K562 (cell line): ENCODE results near the gene ACSF3. TPM values are rescaled to one million over a fixed set of nuclear protein-coding genes. Genes with fewer than 3 reads are reported as not detected.

Experiments used
- ATAC-seq: fragments of 200-7000 bp; cut with Tn5 transposase; 3 replicates; pipeline ENCODE4 v1.9.1; 2020; ENCODE audit warnings: moderate library complexity
- BruUV-seq: library from RNA; stranded (reverse); fragments of 400-500 nt; replicated peaks from 2 replicates; lab custom pipeline; 2021; lab: Mats Ljungman, UMichigan
- CTCF ChIA-PET: fragments of 300-600 bp; formaldehyde crosslinking; extraction: SDS; loops from one replicate; lab custom pipeline; 2021; ENCODE audit warnings: low intra/inter-chr PET ratio; lab: Yijun Ruan, JAX
- POLR2A ChIA-PET: fragments of 300-600, 350-650 bp; sonication (Branson Sonifier 250); formaldehyde crosslinking; extraction: SDS; loops from one replicate; lab custom pipeline; 2021; ENCODE audit warnings: antibody characterized with exemption, inconsistent platforms; lab: Yijun Ruan, JAX
- DNase-seq, 4 experiments: peaks; one replicate each; pipeline versions ENCODE4 v3.0.0 to v3.0.0-alpha.2; 2011 to 2018; ENCODE audit warnings: low spot score in 3 of 4, mixed read lengths in 3 of 4; ENCODE audit errors: extremely low read depth in 1 of 4
- FAIRE-seq: peaks from 2 replicates; lab custom pipeline; 2011; peaks lifted over from hg19 to GRCh38; lab: Jason Lieb, UNC
- H2AFZ ChIP-seq: 2 replicates; pipeline ENCODE4 v1.6.0; 2011; ENCODE audit warnings: low read depth, low read length, control low read depth, inconsistent platforms
- H3K27ac ChIP-seq: fragments of 200-600 bp; 3 replicates; pipeline ENCODE4 v1.8.0; 2011; ENCODE audit warnings: low read depth, mild to moderate bottlenecking, control low read depth, inconsistent platforms, low read length, moderate library complexity, mixed read lengths; ENCODE audit errors: extremely low read depth
- H3K27me3 ChIP-seq, 2 experiments: fragments of 300-600 bp in 1 of 2; 2 replicates in 1 of 2; 3 replicates in 1 of 2; pipeline versions ENCODE4 v1.6.0 to v1.8.0; 2011; ENCODE audit warnings: inconsistent platforms in 2 of 2, low read length in 2 of 2, mild to moderate bottlenecking in 1 of 2, mixed read lengths in 1 of 2, moderate library complexity in 1 of 2; ENCODE audit not compliant: control insufficient read depth in 2 of 2, insufficient read depth in 2 of 2
- H3K36me3 ChIP-seq: fragments of 300-600 bp; 3 replicates; pipeline ENCODE4 v1.8.0; 2011; ENCODE audit warnings: mild to moderate bottlenecking, low read length, inconsistent platforms; ENCODE audit not compliant: control insufficient read depth, insufficient read depth
- H3K4me1 ChIP-seq, 2 experiments: fragments of 200-600 bp in 1 of 2; replicated peaks in 1 of 2; 2 replicates in 1 of 2; 3 replicates in 1 of 2; pipeline versions ENCODE4 v1.5.1 to v1.8.0; 2011; ENCODE audit warnings: inconsistent platforms in 2 of 2, low read length in 2 of 2, mild to moderate bottlenecking in 1 of 2, mixed read lengths in 1 of 2, moderate library complexity in 1 of 2; ENCODE audit not compliant: control insufficient read depth in 2 of 2, insufficient read depth in 2 of 2
- H3K4me2 ChIP-seq: 2 replicates; pipeline ENCODE4 v1.6.1; 2011; ENCODE audit warnings: low read length, control low read depth, inconsistent platforms, mixed read lengths; ENCODE audit not compliant: insufficient read depth
- H3K4me3 ChIP-seq: fragments of 200-600 bp; sonication (generic), shearing (Covaris generic); 2 replicates; pipeline ENCODE4 v1.5.1; 2016; ENCODE audit warnings: control low read depth, inconsistent platforms
- H3K79me2 ChIP-seq: fragments of 200-600 bp; 3 replicates; pipeline ENCODE4 v1.8.0; 2011; ENCODE audit warnings: low read length, inconsistent platforms; ENCODE audit not compliant: control insufficient read depth, insufficient read depth
- H3K9ac ChIP-seq, 2 experiments: 2 replicates each; pipeline versions ENCODE4 v1.6.0 to v1.6.1; 2011; ENCODE audit warnings: low read depth in 2 of 2, low read length in 2 of 2, control low read depth in 1 of 2, inconsistent platforms in 1 of 2, mild to moderate bottlenecking in 1 of 2, mixed read lengths in 1 of 2; ENCODE audit not compliant: insufficient read depth in 1 of 2
- H3K9me1 ChIP-seq: one replicate; pipeline ENCODE4 v1.6.0; 2011; ENCODE audit warnings: inconsistent platforms, mild to moderate bottlenecking, low read length, moderate library complexity; ENCODE audit not compliant: control insufficient read depth, insufficient read depth
- H3K9me3 ChIP-seq: replicated peaks from 2 replicates; pipeline ENCODE4 v1.5.1; 2011; ENCODE audit warnings: low read depth, low read length, inconsistent platforms; ENCODE audit not compliant: control insufficient read depth, insufficient read depth
- H4K20me1 ChIP-seq: replicated peaks from 2 replicates; pipeline ENCODE4 v1.6.1; 2011; ENCODE audit warnings: low read length, inconsistent platforms, mixed read lengths; ENCODE audit not compliant: control insufficient read depth, insufficient read depth
- CLOCK ChIP-seq: fragments of 250-450 bp; sonication (Bioruptor Pico); IDR thresholded peaks from 2 replicates; pipeline ENCODE4 v1.4.0; 2020; ENCODE audit warnings: mild to moderate bottlenecking, moderate library complexity, borderline replicate concordance
- IRF2 ChIP-seq: sonication (generic); formaldehyde crosslinking; IDR thresholded peaks from 2 replicates; pipeline ENCODE4 v1.8.1; 2022; ENCODE audit warnings: mild to moderate bottlenecking, missing genetic modification reagents
- KLF1 ChIP-seq: fragments of 450-650 bp; IDR thresholded peaks from 2 replicates; pipeline ENCODE4 v1.6.1; 2016; ENCODE audit warnings: missing genetic modification characterization, missing compliant biosample characterization
- MED1 ChIP-seq: sonication (generic); formaldehyde crosslinking; IDR thresholded peaks from 2 replicates; pipeline ENCODE4 v1.8.1; 2023; ENCODE audit warnings: missing genetic modification reagents, borderline replicate concordance
- MEF2D ChIP-seq: conservative IDR thresholded peaks from 2 replicates; pipeline ENCODE4 v1.6.1; 2016; ENCODE audit warnings: low read depth, missing genetic modification characterization, missing compliant biosample characterization
- SMARCB1 ChIP-seq: IDR thresholded peaks from 2 replicates; pipeline ENCODE4 v1.6.1; 2011; ENCODE audit warnings: improper control_type of control experiment, low read depth; ENCODE audit not compliant: insufficient read length
- SNAPC5 ChIP-seq: fragments of 250-450 bp; sonication (Bioruptor Pico); IDR thresholded peaks from 2 replicates; pipeline ENCODE4 v1.8.0; 2021; ENCODE audit warnings: moderate library complexity, mild to moderate bottlenecking, inconsistent platforms
- STAG1 ChIP-seq: sonication (generic); formaldehyde crosslinking; IDR thresholded peaks from 2 replicates; pipeline ENCODE4 v1.5.0; 2020; ENCODE audit warnings: missing genetic modification reagents, borderline replicate concordance
- TSHZ1 ChIP-seq: fragments of 250-450 bp; sonication (Bioruptor Pico); IDR thresholded peaks from 2 replicates; pipeline ENCODE4 v1.4.0; 2020; ENCODE audit warnings: mild to moderate bottlenecking, moderate library complexity
- ZBTB33 ChIP-seq: sonication (generic); formaldehyde crosslinking; IDR thresholded peaks from 2 replicates; pipeline ENCODE4 v1.8.1; 2023; ENCODE audit warnings: mild to moderate bottlenecking, missing genetic modification reagents
- WGBS: fragments of 100-300 bp; shearing (Covaris generic); methylation state at CpG from one replicate; pipeline ENCODE4 v1.1.6; 2016; ENCODE audit warnings: low coverage, mixed read lengths; ENCODE audit not compliant: insufficient coverage; ENCODE audit errors: missing lambda C conversion rate; 5-methylcytosine and 5-hydroxymethylcytosine counted together
- in situ Hi-C: fragments of 300-500 bp; cut with MboI; formaldehyde crosslinking; loops from 4 replicates; pipeline ENCODE4 v1.15.0; 2018; ENCODE audit warnings: inconsistent platforms, mixed read lengths
- intact Hi-C: fragments of 100-400 bp; cut with micrococcal nuclease; formaldehyde crosslinking; loops from 2 replicates; pipeline ENCODE4 v1.14.2; 2022
- polyA plus RNA-seq, 8 experiments: library from polyadenylated mRNA; depleted of rRNA in 4 of 8; stranded (reverse) in 5 of 8; unstranded in 3 of 8; fragments of >200 nt; fragmentation: Nextera tagmentation in 2 of 8; fragmentation: Illumina TruSeq in 1 of 8; extraction: Ambion mirVana in 2 of 8; extraction: Trizol in 1 of 8; gene quantifications; 2 replicates each; pipeline versions ENCODE4 v1.2.1 to v1.2.3, GENCODE V29; 2011 to 2014; ENCODE audit warnings: inconsistent platforms in 1 of 8, missing spikeins in 1 of 8
- total RNA-seq, 7 experiments: library from RNA; depleted of rRNA in 6 of 7; stranded (reverse); fragments of >200 nt in 6 of 7; fragmentation: Illumina TruSeq in 2 of 7; extraction: Trizol in 2 of 7; gene quantifications; 2 replicates each; pipeline versions ENCODE4 v1.2.1 to v1.2.3, GENCODE V29; 2011 to 2021; ENCODE audit warnings: low replicate concordance in 1 of 7

Gene ACSF3
- total and polyA plus RNA-seq, 9 of the 15 experiments (the other 6 are each of a cell fraction or from before 2014, with no cell fraction given), result 0.77 to 32.8 (median 14.7) TPM

GRCh38 chr16:89186593-89187031 lies 93.0 kb downstream of the ACSF3 start (continued):
- TF ChIP-seq IRF2 (CRISPR knock-in tag) (0 out of 2 replicates have a peak, but pooled peaks have one; percentile 40), ZBTB33 (CRISPR knock-in tag) (peak; percentile 20; the same call in 1 of the 2 replicates), STAG1 (0 out of 2 replicates have a peak, but pooled peaks have one; percentile 23), KLF1 (0 out of 2 replicates have a peak, but pooled peaks have one; percentile 20), MEF2D (tag) (0 out of 2 replicates have a peak, but pooled peaks have one; percentile 57)
- TF ChIP-seq, all 486 proteins: peak for 18; not testable (repeated sequence) for 468

- intact Hi-C loops, result no loop called here
- H2AFZ ChIP-seq, result no peak overlapping the region
- H3K27me3 ChIP-seq, result peaks cover 0 to 22% of the 10 kb centered on the region in 2 experiments; a peak in 2 of 5 replicates
- H3K4me3 ChIP-seq, result no peak overlapping the region
- POLR2A ChIA-PET, result interaction anchor here (0.6 to 0.9 kb wide), 3 partner anchors 9 to 357 kb away, joined by 4 to 6 read pairs (median 5); no protein-coding TSS in a partner anchor
- H3K36me3 ChIP-seq, result no peaks in the 10 kb centered on the region
- no peak overlapping the region for H3K9ac ChIP-seq
- peaks cover 3% of the 10 kb centered on the region for H3K9me1 ChIP-seq
- FAIRE-seq, result peak; percentile 6
- 15% methylated on average over 16 of the region's 19 CpGs for WGBS
- peak; percentile 31 for ATAC-seq
- DNase-seq, result peak in 2 of 4 experiments; percentile 27 to 28
- H3K27ac ChIP-seq, result peak overlapping the region; percentile 30; the same call in 1 of the 3 replicates
- no peaks in the 10 kb centered on the region for H3K79me2 ChIP-seq
- no peak overlapping the region for H3K4me2 ChIP-seq
- H3K9me3 ChIP-seq, result no peaks in the 10 kb centered on the region
- in situ Hi-C loops, result no loop called here
- BruUV-seq, result no TSS peak
- CTCF ChIA-PET, result no interaction called here
- peaks cover 0 to 53% of the 10 kb centered on the region in 2 experiments; a peak in 4 of 5 replicates for H3K4me1 ChIP-seq
- H4K20me1 ChIP-seq, result no peaks in the 10 kb centered on the region; the same call in 1 of the 2 replicates
- TF ChIP-seq SMARCB1 (no peak), CLOCK (CRISPR knock-in tag) (no peak), MED1 (CRISPR knock-in tag) (0 out of 2 replicates have a peak, but pooled peaks have one; percentile 68), SNAPC5 (CRISPR knock-in tag) (no peak), TSHZ1 (no peak)
Measured at GRCh38 chr16:89187032-89187769, 93.5 kb downstream of the ACSF3 start.
